ENCODE data around the gene SLC7A9.

- no peak for TF ChIP-seq CTCF (conservative IDR thresholded peaks at IDR 0.05 in 1 of 2, IDR thresholded peaks at IDR 0.05 in 1 of 2; ENCODE audit: low read depth in 1 of 2, low read length in 2 of 2)
- TF ChIP-seq EZH2 (IDR thresholded peaks at IDR 0.05; ENCODE audit: low read length, missing control alignments), result no peak
Measured at GRCh38 chr19:32813862-32814425, 55.6 kb downstream of the SLC7A9 start.
